HG03378 (cell line): ENCODE data around the gene SNRK.
"Not testable (repeated sequence)": the region's sequence is repeated elsewhere in the genome, so short reads cannot be mapped to it uniquely, and the experiment has no call there.

Experiments used
- ATAC-seq: cut with Tn5 transposase; IDR thresholded peaks from one replicate; pipeline ENCODE4 v1.9.1; 2021; ENCODE audit warnings: mild to moderate bottlenecking, moderate library complexity; ENCODE audit not compliant: unreplicated experiment

SNRK gene

DNA sequence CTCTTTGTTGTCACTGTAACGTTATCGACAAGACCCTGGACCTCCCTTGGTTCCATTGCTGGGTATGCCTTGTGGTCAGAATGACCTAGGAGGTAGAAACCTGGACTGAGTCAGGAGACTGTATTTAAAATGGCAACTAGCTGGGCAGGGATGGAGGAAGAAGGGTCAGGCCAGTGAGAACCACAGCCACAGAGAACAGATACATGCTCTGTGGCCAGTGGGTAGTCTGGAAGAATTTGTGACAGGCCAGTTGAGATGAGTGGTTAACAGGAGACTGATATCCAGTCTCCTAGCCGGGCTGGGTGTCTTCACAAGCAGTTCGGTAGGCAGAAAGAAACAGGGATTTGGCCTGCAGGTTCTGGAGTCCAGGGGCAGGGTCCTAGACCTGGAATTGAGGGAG, 58.9 kb downstream of the SNRK start:
- ATAC-seq: no peak

DNA sequence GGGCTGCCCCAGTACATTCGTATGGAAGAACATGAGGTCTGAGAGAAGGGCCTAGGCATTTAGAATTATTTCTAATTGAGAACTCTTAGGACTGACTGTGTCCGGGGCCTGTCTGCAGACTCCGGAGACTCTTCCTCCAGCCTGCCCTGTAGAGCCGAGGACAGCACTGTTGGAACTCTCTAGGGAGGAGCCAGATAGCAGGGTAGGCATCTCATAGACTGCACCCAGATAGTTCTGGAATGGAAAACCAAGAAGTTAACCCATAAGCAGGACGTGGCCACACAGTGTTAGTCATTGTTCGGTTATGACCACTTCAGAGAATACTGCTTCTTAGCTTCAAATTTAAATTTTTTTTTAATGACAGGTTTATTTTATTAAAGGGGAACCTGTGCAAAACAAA, 59.5 kb downstream of the SNRK start:
- no peak for ATAC-seq

DNA sequence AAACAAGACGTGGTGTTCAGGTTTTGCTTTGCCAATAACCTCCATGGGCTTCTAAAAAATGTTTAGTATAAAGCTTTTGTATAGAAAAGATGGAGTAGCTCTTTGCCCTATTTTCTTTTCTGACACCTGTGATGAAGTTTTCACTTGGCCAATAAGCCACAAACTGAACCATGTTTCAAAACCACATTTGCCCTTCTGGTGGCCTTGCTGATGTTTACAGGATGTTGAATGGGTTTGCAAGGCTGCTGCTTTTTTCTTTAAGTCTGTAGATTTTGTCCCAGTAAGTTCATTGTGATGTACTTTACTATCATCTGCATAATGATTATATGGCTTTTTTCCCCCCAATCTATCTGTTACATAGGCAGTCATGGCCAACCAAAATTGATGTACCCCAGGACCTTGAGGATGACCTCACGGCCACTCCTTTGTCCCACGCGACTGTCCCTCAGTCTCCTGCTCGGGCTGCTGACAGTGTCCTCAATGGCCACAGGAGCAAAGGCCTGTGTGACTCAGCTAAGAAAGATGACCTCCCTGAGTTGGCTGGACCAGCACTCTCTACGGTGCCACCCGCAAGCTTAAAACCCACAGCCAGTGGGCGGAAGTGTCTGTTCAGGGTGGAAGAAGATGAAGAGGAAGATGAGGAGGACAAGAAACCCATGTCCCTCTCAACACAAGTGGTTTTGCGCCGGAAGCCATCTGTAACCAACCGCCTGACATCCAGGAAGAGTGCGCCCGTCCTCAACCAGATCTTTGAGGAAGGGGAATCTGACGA, 60.8 kb downstream of the SNRK start:
- no peak for ATAC-seq

DNA sequence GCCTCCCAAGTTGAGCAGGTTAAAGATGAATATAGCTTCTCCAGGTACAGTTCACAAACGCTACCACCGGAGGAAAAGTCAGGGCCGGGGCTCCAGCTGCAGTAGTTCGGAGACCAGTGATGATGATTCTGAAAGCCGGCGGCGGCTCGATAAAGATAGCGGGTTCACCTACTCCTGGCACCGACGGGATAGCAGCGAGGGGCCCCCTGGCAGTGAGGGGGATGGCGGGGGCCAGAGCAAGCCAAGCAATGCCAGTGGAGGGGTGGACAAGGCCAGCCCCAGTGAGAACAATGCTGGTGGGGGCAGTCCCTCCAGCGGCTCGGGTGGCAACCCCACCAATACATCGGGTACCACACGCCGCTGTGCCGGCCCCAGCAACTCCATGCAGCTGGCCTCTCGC, 61.4 kb downstream of the SNRK start:
- no peak for ATAC-seq

DNA sequence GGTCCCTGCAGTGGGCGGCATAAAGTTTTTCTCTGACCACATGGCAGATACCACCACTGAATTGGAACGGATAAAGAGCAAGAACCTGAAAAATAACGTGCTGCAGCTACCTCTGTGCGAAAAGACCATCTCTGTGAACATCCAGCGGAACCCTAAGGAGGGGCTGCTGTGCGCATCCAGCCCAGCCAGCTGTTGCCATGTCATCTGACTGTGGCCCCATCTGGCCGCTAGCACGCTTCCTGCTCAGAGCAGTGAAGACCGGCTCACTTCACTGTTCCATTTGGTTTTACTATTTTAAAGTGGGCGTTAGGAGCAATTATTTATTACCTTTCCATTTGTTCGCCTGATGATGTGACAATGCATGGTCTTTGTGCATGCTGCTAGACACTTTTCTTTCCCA, 62.0 kb downstream of the SNRK start:
- no peak for ATAC-seq

DNA sequence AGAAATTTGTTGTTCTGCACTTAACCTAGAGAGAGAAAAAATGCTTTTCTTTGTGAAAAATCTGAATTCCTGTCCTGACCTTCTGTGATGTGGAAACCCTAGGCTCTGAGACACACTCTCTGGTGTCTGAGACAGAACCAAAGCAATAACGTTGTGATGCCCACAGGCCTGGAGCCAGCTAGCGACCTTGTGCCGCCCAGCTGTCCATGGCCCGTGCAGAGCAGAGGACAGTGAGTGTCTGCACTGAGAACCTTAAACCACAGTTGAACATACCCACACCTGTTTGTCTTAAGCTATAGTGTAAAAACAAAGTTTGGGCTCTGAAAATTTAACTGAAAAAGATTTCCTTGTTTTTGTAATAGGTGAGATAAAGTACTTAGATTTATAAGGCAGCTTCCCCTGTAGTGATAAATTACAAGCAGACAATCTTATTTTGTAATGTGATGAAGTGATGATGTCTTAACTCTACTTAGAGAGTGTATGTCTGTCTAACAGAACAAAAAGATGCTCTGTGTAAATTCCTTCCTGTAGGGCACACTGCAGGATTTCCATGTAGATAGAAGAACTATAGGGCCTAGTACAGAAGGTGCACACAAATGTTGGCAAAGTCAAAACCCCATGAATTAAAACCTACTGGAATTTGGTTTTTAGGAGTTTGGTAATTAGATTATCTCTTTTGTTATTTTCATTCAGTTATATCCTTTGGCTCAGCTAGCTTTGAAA, 62.7 kb downstream of the SNRK start:
- ATAC-seq: no peak

DNA sequence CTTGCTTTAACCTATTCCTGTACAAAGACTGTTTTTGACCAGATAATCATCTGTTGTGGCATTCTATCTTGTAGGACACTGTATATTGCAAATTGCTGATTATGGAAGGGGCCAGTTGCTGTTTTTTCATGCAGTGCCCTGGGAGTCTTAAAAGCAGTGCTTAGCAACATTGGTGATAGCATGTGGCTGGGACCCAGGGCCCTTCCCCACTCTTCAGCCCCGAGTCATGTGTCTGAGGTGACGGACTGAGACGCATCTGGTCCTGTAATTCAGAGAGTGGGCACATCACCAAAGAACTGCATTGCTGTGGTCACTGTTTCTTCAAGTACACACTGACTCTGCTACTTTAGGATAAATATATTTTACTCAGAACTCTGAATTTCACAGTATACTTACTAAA, 63.4 kb downstream of the SNRK start:
- no peak for ATAC-seq

DNA sequence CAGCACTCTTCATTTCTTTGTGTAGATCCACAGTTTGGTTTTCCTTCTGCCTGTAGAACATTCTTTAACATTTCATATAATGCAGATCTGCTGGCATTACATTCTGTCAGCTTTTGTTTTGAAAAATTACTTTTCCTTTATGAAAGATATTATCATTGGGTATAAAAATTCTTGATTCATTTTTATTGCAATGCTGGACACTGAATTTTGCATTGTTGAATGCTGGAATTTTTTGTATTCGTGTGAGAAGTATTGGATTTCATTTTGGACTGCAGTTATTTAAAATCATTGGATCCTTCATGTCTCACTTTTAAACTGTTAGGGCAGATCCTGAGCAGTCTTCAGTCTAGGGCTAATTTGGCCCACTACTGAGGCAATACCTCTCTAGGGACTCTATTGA, 67.1 kb downstream of the SNRK start:
- ATAC-seq: no peak

DNA sequence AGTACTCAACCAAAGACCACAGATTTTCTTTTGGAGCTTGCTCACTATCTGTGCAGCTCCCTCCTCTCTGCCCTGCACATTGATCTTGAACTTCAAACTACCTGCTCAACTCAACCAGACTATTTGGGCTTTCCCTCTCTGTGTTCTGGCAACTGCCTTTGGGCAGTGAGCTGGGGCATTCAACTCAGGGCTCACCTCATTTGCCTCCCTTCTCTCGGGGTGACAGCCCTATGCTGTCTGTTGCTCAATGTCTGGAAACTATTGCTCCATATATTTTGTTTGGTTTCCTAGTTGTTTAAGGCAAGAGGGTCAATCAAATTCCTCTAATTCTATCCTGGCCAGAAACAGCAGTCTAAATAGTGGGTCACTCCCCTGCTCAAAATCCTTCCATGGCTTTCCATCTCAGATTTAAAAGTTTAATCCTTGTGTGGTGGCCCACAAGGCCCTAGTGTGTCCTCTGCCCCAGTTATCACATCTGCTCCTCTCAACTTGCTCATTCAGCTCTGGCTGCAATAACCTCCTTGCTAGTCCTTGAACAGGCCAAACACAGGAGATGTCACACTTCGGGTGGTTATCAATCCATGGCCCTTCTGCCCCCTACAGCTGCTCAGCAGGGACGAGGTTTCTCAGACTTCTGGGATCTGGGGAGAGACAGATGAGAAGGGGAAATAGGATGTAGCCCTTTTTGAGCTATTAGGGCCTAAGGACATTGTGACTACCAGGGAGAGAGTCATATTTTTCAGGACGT, 67.8 kb downstream of the SNRK start:
- ATAC-seq: no peak

DNA sequence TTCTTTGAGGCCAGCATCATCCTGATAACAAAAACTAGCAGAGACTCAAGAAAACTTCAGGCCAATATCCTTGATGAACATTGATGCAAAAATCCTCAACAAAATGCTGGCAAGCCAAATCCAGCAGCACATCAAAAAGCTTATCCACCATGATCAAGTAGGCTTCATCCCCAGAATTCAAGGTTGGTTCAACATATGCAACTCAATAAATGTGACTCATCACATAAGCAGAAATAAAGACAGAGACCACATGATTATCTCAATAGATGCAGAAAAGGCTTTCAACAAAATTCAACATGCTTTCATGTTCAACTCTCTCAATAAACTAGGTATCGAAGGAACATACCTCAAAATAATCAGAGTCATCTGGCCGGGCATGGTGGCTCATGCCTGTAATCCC, 69.7 kb downstream of the SNRK start:
- not testable (repeated sequence) for ATAC-seq

DNA sequence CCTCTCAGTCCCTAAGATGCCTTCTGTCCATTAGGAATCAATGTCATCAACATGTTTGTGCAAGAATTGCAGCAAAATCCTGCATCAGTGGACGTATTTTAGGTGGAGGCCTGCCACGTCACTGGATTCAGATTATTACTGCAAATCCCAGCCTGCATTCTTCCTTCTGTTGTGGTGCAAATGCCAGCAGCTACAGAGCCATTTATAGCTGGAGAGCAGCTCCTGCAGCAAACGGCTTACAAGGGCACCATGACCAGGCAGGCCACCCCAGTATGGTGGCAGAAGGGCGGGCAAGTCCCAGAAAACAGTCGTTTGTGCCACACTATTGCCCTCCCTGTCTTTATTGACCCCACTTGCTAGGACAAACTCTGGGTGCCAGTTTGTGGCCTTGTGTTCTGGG, 74.7 kb downstream of the SNRK start:
- ATAC-seq: no peak

DNA sequence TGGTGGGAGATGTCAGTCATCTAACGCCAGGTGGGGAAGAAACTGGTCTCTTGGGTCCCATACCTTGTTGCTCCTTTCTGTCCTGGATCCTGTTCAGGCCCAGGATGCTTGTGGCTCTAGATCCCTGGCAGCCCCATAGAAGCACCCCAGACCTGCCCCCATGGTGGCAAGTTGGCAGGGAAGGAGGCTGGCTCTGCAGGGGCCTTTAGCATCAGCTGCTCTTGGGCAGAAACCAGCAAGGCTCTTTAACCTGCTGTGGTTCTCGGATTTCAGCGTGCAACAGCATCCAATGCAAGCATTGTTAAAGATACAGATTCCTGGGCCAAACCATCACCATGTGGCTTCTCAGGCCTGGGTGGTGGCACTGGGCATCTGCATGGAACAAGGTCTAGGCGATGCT, 75.8 kb downstream of the SNRK start:
- no peak for ATAC-seq

DNA sequence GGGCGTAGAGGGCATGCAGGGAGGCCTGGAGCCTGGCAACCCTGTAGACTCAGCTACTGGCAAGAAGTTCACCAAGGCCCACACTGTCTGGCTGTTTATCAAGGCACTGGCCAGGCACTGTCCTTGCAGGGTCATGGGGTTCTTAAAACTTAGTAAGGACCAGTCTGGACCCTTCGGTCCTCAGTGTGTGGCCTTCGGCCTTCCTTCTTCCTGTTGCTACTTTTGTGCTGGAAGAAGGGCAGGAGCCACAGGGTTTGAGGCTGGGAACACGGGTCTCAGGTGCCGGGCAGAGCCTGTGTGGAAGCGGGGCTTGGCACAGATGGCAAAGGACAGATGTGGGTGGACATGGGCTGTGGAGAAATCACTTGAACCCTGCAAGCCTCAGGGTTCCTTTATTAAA, 76.6 kb downstream of the SNRK start:
- no peak for ATAC-seq

DNA sequence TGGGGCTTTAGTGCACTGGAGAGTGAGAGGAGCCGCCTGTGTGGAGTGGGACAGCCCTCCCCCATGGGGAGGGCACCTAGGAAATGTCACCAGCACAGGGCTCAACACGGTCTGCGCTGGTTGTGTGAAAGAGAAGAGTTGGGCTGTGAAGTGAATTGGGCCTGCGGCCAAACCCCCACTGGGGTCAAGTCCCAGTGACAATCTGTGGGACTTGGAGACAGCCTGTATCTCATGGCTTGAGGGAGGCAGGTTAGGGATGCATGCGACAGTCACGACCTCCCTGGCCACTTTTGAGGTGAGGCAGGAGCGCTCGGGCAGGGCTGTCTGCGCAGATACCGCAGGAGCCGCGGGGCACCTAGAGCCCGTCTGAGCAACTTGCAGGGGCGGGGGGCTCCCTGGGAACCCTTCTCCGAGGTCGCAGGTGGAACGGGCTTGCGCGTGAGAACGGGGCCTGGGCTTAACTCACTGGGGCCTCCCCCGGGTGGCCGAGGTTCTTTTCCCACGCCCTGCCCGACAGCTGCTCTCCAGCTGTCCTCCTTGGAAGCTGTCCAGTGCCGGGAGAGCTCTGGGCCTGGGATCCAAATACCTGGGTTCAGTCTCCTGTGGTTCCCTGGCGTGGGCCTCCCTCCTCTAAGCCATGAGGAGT, 77.4 kb downstream of the SNRK start:
- ATAC-seq: no peak

DNA sequence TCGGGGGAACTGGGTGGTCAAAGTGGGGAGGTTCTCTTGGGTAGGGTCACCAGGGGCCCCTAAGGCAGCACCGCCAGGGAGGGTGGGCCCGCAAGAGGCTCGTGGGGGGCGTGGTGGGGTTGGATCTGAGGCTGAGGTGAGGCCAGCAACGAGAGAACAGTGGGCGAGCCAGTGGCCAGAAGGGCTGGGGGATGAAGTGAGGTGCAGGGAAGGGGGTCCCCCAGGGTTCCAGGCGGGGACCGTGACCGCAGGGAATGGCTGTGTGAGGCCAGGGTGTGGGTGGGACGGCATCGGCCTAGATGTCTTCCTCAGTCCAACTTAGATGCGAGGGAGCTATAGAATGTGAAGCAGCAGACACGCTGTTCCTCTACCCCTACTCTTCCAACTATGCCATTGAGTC, 78.2 kb downstream of the SNRK start:
- no peak for ATAC-seq

DNA sequence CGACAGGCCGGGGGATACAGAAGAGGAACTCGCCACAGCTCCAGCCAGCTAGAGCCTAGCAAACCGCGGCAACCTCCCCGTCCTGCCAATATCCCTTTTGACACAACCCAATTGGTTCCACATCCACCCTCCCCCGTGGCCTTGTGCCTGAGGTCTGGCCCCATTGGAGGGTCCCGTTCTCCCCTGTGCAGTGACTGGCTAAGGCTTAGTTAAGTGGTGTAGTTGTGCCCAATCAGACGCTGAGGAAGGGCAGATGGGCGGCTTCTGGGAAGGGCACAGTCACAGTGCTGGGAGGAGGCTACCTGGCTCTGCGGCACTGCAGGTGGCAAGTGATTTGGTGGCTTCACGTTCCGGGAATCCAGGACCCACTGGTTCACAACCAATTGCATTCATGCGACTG, 78.6 kb downstream of the SNRK start:
- no peak for ATAC-seq

DNA sequence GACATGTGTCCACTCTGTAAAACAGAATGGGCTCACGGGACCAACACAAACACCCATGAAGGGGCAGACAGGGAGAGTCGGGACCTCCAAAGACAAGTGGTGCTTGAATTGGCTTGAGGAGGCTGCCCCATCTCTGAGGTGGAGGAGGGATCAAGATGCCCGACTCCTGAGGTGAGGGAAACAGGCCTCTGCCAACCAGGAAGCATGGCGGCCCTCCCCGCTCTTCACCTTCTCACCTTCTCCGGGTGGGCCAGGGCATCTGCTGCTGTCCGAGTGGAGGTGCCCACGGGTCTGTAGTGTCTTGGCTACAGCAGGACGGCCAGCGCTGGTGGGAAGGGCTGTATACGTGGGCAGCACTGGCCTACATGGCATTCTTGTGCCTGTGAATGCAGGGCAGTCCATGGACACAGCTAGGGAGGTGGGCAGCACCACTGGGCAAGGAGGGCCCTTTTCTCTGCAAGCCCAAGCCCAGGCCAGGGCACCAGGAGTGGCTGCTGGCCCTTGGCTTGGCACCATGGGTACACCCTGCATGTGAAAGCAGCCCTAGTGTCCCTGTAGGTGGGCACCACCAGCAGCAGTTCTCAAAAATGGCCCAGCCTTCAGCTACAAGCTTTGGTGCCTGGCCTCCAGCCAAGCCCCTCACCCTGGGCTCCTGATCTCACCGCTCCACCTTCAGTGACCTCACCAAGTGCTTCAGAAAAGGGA, 79.4 kb downstream of the SNRK start:
- ATAC-seq: no peak

DNA sequence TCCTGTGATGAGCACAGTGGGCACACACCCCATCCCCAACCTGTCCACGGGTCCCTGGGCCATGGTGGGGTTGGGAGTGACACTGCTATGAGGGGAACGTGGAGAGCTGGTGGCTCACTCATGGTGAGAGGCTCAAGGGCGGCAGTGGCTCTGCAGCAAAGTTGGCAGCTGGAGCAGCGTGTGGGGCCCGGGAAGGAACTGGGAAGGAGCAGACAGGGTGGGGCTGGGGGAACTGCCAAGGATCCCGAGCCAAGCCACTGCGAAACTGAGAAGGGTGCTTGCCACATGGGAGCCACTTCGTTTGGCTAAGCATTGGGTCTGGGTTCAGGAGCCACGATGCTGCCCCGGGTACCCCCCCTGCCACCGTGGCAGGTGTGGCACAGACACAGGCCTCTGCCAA, 80.1 kb downstream of the SNRK start:
- no peak for ATAC-seq

DNA sequence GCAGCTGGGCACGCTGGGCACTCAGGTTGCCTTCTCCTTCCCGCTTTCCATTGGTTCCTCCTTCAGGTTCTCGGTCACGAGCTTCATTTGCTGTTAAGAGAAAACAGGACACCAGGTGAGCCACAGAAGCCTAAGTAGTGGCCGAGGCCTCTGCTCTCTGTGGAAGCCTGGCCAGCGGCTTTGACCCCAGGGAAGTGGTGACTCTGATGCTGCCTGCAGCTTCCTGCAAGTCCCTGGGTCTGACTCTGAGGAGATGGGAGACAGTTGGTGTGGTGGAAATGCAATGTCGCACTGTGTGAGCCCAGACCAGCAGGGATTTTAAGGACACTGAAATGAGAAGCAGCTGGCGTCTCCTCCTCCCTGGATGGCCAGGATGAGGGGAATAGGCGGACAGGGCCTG, 80.5 kb downstream of the SNRK start:
- ATAC-seq: no peak

DNA sequence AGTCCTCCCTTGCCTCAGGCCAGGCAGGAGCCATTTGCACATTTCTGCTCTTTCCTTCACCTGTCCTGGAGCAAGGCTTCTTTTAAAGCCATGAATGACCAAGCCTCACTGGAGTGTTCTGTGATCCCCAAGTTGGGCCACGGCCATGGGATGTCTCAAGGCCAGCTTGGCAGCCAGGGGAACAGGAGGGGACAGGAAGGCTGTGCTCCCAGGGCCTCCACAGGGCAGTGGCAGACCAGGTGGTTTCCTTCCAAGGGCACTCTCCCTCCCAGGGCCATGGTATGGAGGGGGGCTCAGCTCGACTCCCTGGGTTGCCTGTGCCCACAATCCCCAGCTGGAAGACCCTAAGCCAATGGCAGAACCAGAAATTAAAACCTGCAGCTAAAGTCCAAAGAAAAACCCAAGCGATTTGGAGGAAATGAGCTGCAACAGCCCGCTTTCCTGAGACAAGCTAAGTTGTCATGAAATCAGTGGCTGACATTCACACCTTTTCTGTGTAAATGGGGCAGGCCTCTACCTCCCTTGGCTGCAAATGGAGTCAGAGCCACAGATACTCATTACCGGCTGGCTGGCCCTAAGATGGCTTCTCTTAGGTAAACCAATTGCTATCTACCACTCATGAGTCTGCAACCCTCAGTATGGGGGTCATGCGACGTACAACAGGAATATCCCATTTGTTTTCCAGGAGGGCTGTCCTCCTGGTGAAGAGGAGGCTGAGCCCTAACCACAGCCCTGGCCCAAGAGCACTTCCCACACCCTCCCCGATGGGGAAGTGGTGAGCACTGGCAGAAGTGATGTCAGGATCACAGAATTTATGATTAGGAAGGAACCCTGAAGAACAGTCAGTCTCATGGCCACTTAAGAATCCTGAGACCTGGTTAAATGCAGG, 83.3 kb downstream of the SNRK start:
- no peak for ATAC-seq
